WTC11 (cell line): ENCODE measurements around the gene PAOX.
"Not testable (repeated sequence)": the region's sequence is repeated elsewhere in the genome, so short reads cannot be mapped to it uniquely, and the experiment has no call there.

ENCODE experiments used
- NR3C1 ChIP-seq: sonication (generic); formaldehyde crosslinking; conservative IDR thresholded peaks from 2 replicates; pipeline ENCODE4 v1.8.1; 2023; ENCODE audit warnings: low read depth, mild to moderate bottlenecking, missing genetic modification reagents
- SP1 ChIP-seq: sonication (generic); formaldehyde crosslinking; conservative IDR thresholded peaks from 2 replicates; pipeline ENCODE4 v1.8.1; 2022; ENCODE audit warnings: missing genetic modification reagents
- TF ChIP-seq, protein P1 (sequence below): fragments of 200-600 bp; IDR thresholded peaks from 2 replicates; pipeline ENCODE4 v1.8.0; 2022; ENCODE audit warnings: antibody characterized with exemption
- TF ChIP-seq, protein P2 (sequence below): sonication (generic); formaldehyde crosslinking; conservative IDR thresholded peaks from 2 replicates; pipeline ENCODE4 v1.8.1; 2023; ENCODE audit warnings: mild to moderate bottlenecking, low read depth, missing genetic modification reagents, moderate library complexity
- TF ChIP-seq, protein P3 (sequence below): sonication (generic); formaldehyde crosslinking; IDR thresholded peaks from 2 replicates; pipeline ENCODE4 v1.8.1; 2022; ENCODE audit warnings: mild to moderate bottlenecking, missing genetic modification reagents, moderate library complexity, borderline replicate concordance
- TF ChIP-seq, protein P4 (sequence below): sonication (generic); formaldehyde crosslinking; IDR thresholded peaks from 2 replicates; pipeline ENCODE4 v1.8.1; 2023; ENCODE audit warnings: mild to moderate bottlenecking, missing genetic modification reagents, moderate library complexity
- TF ChIP-seq, protein P5 (sequence below): sonication (generic); formaldehyde crosslinking; IDR thresholded peaks from 2 replicates; pipeline ENCODE4 v1.8.1; 2023; ENCODE audit warnings: mild to moderate bottlenecking, moderate library complexity, missing genetic modification reagents
- TF ChIP-seq, protein P6 (sequence below): sonication (generic); formaldehyde crosslinking; conservative IDR thresholded peaks from 2 replicates; pipeline ENCODE4 v1.8.1; 2022; ENCODE audit warnings: mild to moderate bottlenecking, missing genetic modification reagents

DNA sequence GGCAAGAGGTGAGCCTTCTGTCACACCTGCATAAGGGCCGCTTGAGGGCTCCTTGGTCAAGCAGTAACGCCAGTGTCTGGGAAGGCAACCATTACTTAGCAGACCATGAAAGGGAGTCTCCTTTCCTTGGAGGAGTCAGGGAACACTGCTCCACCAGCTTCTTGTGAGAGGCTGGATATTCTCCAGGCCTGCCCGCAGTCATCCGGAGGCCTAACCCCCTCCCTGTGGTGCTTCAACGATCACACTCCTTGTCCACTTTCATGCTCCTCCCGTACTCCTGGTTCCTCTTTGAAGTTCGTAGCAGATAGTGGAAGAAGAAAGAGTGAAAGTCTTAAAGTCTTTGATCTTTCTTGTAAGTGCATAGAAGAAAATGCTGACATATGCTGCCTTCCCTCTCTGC, 11.6 kb upstream of the PAOX start:
- TF ChIP-seq SP1 (CRISPR knock-in tag); NR3C1: not testable (repeated sequence)
- TF ChIP-seq, protein P1, sequence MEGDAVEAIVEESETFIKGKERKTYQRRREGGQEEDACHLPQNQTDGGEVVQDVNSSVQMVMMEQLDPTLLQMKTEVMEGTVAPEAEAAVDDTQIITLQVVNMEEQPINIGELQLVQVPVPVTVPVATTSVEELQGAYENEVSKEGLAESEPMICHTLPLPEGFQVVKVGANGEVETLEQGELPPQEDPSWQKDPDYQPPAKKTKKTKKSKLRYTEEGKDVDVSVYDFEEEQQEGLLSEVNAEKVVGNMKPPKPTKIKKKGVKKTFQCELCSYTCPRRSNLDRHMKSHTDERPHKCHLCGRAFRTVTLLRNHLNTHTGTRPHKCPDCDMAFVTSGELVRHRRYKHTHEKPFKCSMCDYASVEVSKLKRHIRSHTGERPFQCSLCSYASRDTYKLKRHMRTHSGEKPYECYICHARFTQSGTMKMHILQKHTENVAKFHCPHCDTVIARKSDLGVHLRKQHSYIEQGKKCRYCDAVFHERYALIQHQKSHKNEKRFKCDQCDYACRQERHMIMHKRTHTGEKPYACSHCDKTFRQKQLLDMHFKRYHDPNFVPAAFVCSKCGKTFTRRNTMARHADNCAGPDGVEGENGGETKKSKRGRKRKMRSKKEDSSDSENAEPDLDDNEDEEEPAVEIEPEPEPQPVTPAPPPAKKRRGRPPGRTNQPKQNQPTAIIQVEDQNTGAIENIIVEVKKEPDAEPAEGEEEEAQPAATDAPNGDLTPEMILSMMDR, result not testable (repeated sequence)
- TF ChIP-seq, protein P2, sequence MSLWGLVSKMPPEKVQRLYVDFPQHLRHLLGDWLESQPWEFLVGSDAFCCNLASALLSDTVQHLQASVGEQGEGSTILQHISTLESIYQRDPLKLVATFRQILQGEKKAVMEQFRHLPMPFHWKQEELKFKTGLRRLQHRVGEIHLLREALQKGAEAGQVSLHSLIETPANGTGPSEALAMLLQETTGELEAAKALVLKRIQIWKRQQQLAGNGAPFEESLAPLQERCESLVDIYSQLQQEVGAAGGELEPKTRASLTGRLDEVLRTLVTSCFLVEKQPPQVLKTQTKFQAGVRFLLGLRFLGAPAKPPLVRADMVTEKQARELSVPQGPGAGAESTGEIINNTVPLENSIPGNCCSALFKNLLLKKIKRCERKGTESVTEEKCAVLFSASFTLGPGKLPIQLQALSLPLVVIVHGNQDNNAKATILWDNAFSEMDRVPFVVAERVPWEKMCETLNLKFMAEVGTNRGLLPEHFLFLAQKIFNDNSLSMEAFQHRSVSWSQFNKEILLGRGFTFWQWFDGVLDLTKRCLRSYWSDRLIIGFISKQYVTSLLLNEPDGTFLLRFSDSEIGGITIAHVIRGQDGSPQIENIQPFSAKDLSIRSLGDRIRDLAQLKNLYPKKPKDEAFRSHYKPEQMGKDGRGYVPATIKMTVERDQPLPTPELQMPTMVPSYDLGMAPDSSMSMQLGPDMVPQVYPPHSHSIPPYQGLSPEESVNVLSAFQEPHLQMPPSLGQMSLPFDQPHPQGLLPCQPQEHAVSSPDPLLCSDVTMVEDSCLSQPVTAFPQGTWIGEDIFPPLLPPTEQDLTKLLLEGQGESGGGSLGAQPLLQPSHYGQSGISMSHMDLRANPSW (CRISPR knock-in tag), result not testable (repeated sequence)
- TF ChIP-seq, protein P3, sequence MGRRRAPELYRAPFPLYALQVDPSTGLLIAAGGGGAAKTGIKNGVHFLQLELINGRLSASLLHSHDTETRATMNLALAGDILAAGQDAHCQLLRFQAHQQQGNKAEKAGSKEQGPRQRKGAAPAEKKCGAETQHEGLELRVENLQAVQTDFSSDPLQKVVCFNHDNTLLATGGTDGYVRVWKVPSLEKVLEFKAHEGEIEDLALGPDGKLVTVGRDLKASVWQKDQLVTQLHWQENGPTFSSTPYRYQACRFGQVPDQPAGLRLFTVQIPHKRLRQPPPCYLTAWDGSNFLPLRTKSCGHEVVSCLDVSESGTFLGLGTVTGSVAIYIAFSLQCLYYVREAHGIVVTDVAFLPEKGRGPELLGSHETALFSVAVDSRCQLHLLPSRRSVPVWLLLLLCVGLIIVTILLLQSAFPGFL (CRISPR knock-in tag), result not testable (repeated sequence)
- TF ChIP-seq, protein P4, sequence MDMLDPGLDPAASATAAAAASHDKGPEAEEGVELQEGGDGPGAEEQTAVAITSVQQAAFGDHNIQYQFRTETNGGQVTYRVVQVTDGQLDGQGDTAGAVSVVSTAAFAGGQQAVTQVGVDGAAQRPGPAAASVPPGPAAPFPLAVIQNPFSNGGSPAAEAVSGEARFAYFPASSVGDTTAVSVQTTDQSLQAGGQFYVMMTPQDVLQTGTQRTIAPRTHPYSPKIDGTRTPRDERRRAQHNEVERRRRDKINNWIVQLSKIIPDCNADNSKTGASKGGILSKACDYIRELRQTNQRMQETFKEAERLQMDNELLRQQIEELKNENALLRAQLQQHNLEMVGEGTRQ (CRISPR knock-in tag), result not testable (repeated sequence)
- TF ChIP-seq, protein P5, sequence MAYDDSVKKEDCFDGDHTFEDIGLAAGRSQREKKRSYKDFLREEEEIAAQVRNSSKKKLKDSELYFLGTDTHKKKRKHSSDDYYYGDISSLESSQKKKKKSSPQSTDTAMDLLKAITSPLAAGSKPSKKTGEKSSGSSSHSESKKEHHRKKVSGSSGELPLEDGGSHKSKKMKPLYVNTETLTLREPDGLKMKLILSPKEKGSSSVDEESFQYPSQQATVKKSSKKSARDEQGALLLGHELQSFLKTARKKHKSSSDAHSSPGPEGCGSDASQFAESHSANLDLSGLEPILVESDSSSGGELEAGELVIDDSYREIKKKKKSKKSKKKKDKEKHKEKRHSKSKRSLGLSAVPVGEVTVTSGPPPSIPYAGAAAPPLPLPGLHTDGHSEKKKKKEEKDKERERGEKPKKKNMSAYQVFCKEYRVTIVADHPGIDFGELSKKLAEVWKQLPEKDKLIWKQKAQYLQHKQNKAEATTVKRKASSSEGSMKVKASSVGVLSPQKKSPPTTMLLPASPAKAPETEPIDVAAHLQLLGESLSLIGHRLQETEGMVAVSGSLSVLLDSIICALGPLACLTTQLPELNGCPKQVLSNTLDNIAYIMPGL (CRISPR knock-in tag), result not testable (repeated sequence)
- TF ChIP-seq, protein P6, sequence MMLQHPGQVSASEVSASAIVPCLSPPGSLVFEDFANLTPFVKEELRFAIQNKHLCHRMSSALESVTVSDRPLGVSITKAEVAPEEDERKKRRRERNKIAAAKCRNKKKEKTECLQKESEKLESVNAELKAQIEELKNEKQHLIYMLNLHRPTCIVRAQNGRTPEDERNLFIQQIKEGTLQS (CRISPR knock-in tag), result not testable (repeated sequence)
